HG03520 (cell line): ENCODE results near the gene LRCH1.

ENCODE experiments used
- ATAC-seq: cut with Tn5 transposase; IDR thresholded peaks from one replicate; pipeline ENCODE4 v1.9.1; 2021; ENCODE audit warnings: mild to moderate bottlenecking, moderate library complexity; ENCODE audit not compliant: unreplicated experiment

Gene LRCH1

GRCh38 chr13:46783504-46783903 is 230.5 kb downstream of the LRCH1 start:
- ATAC-seq: no peak

DNA sequence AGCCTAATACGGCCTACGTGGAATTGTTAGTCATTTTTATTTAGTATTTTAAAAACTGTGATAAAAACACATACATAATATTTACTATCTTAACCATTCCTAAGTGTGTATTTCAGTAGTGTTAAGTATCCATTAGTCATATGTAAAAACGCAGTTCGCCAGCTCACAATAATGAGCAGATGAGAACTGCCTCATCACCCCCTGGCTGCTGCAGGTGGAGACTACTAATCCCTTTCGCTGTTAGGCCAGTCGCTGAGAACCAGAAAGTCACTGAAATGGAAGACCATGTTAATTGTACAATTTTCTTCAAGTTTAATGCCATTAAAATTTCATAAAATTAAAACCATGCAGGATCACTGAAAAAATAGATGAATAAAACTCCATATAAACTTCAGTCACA is 242.4 kb downstream of the LRCH1 start:
- no peak for ATAC-seq

DNA sequence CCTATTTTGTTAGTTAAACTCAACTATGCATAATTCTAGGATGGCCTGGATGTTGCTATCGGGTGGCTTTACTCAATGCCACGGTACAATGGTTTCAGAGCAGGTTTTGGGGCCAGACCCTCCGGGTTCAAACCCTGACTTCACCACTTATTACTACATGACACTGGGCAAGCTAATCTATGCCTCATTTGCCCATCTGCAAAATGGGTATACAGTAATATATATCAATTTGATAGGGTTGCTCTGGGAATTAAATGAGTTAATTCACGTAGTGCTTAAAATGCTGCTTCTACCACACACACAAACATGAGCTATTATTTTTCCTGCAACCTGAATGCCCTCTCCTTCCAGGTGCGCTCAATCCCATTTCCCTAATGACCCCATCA is 243.2 kb downstream of the LRCH1 start:
- no peak for ATAC-seq

DNA sequence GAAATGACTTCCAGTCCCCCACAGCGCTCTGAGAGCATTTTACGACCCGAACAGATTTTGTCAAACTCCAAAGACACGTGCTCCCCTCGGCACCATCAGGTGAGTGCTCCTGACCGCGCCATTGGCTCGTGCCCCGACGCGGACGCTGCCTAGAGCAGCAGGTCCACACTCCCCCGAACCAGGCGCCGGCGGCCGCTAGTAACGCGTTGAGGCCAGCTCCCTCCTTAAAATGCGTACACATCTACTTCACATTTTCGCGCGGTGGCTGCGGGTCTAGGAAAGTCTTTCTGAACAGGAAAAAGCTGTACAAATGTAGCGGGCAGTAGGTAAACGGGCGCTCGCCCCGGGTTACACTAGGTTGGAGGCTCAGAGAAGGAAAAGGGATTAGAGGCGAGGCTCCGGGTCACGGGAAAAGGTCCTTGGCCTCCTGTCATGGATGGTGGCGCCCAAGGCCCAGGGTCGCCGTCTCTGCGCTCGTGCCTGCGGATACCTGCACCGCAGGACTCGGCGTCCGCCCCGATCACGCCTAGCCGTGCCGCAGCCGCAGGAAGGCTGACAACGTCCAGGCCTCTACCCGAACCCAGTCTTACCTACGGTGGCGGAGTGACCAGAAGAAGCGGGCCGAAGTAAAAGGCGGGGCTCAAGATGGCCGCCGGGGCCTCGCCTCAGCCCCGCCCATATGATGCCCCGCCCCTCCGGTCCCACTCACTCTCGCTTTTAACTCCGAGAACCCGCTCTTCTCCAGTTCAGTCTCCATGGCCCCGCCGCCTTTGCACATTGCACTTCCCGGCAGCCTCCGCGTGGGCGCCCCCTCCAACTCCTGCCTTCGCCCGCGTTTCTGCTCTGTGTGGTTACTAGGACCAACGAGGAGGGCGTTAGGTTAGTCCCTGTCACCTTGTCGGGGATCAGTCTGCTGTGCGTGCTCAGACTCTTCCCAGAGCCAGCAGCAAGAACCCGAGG is 243.8 kb downstream of the LRCH1 start, which contains the start of gene ESD:
Gene ESD, minus strand, starts transcription at position 647 of the 960 bp plus-strand sequence. CDS start 5,748 bp downstream, outside the sequence.
- ATAC-seq: peak; percentile 86

GRCh38 chr13:46797501-46798237 is 244.7 kb downstream of the LRCH1 start:
- no peak for ATAC-seq

GRCh38 chr13:46799139-46799538 is 246.2 kb downstream of the LRCH1 start:
- no peak for ATAC-seq

- ATAC-seq: no peak
These were observed 248.9 kb downstream of the LRCH1 start for GRCh38 chr13:46801858-46802257.
